ENCODE data around the gene ARPP19.
"Not testable (repeated sequence)": the region's sequence is repeated elsewhere in the genome, so short reads cannot be mapped to it uniquely, and the experiment has no call there.

Gene ARPP19

DNA sequence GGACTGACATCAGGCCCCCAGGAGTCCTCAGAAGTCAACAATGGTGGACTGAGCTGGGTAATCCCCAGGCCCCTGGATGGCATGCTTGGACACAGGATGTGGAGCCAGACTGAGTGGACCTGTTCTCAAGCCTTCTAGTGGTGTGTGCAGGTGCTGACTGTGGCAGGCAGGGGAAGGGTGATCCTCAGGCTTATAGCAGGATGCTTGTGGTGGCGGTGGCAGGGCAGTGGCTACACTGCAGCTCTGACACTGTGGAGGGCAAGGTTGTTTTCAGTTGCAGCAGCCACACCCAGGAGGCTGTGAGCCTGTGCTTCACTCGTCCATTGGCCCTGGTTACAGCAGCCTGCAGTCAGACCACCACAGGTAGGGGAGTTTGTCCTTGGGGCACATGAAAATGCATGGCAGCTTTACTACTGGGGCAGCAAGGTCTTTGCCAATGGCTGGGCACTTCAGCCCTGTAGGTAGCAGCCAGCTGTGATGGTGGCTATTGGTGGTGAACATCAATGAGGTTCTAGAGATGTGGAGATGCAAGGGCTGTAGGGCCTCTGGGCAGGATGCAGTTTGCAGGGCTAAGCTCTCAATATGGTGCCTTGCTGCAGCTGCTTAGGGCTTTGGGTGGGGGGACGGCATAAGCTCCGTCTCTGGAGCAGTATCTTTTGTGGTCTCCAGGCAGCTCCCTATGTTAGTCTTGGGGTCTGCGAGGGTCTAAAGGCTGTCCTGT is 22.6 kb downstream of the ARPP19 start:
- no peak for DNase-seq

DNA sequence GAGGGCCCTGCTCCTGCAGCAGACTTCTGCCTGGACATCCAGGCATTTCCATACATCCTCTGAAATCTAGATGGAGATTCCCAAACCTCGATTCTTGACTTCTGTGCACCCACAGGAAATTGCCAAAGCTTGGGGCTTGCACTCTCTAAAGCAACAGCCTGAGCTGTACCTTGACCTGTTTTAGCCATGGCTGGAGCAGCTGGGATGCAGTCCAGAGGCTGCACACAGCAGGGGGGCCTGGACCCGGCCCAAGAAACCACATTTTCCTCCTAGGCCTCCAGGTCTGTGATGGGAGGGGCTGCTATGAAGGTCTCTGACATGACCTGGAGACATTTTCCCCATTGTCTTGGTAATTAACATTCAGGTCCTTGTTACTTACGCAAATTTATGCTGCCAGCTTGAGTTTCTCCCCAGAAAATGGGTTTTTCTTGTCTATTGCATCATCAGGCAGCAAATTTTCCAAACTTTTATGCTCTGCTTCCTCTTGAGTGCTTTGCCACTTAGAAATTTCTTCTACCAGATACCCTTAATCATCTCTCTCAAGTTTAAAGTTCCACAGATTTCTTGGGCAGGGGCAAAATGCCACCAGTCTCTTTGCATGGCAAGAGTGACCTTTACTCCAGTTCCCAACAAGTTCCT is 28.3 kb downstream of the ARPP19 start:
- no peak for DNase-seq

DNA sequence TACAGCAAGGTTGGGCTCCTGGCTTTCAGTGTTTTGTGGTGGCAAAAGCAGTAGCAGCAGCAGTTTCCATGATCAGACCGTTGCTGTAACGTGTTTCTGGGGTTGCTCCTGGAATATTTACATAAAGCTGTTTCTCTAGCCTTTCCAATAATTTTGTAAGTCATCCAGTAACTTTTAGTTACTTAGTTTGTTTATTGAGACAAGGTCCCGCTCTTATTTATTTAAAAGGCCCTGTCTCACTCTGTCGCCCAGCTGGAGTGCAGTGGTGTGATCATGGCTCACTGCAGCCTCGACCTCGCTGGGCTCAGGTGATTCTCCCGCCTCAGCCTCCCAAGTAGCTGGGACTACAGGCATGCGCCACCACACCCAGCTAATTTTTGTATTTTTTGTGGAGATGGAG is 31.4 kb downstream of the ARPP19 start:
- no peak for DNase-seq

DNA sequence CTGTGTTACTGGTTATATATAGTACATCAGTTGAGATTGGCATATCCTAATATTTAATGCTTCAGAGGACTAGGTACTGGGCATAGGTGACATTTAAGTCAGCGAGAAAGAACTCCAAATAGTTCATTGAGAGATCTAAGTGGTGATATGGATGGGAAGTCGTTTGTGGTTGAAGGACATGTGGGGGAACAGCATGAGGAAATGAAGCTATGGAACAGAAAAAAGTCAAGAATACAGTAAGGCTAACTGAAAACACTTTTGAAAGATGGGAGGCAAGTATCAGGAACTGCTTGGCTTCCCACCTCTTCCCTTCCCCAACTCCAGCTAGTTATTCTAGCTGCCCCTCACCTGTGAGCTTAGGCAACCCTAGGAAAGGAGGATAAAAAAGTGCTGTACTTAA is 36.4 kb downstream of the ARPP19 start:
- DNase-seq: no peak

DNA sequence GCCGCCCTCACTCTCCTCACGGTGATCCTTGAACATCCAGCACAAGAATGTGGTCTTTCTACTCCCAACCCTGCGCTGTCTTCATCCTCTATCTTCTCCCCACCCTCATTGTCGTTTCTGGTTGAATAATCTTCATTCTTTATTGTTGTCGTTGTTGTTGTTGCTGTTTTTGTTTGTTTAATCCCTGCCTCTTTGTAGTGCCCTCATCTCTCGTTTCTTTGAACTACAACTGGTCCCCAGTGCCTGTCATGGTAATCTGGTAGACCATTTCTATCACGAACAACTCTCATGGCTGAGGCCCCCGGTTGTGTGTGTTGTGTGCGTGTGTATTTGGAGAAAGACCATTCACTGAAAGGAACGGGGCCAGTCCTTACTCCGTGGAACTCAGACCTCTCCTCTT is 38.9 kb downstream of the ARPP19 start:
- DNase-seq: no peak

DNA sequence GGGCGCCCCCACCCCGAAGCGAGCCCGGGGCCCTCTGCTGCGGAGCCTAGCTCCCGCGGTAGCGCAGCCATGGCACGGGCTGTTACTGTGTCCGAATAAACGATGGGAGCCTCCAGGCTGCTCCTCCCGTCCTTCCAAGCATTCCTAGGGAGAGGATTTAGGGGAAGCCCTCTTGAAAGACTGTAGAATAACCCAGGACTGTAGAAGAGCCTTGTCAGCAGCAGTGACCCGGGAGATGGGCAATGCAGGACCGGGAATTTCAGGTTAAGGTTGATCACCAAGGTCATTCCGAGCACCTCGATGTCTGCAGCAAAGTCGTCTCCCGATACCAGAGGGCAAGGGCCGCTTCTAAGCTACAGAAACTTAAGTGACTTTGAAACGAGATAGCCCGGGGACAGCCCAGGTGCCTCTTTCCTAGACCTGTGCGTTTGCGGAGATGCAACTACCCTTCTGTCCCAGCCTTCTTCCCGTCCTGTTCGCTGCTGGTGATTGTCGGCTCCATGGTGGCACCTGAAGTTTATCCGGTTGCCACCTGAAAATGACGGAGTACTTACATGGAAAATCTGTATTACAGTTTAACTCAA is 39.4 kb downstream of the ARPP19 start:
- DNase-seq: no peak

DNA sequence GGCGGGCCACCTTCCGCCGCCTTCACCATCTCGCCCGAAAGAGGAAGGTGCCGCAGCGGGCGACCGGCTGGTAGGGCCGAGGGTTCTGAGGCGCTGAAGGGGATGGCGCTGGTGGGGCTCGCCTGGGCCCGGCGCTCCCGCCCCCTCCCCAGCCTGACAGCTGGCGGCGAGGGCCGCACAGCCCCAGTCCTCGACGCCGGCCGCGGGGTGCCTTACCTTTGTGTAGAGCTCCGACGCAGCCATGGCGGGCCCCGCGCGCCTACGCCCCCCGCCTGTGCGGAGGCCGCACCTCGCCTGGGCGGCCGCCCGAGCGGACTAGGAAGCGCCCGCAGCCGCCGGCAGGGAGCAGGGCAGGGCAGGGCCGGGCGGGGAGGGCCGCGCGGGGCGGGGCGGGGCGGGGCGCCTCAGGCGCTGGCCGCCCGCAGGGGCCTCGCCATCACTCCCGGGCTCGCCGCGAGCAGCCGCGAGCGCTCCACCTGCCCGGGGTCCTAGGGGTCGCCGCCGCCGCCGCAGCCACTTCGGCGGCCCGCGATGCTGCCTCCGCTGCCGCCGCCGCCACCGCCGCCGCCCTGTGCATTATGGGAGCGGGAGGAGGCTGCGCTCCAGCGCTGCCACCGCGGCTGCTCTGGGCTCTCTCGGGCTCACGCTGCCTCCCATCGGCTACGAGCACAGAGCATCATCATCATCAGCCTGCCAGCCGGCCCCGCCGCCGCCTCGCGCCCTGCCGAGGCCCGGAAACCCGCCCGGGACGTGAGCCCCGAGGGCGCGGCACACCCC is 40.1 kb downstream of the ARPP19 start, which contains the start of gene MYO5A:
TSS of gene MYO5A (minus strand) at position 317 of the 777 bp plus-strand sequence. CDS start at position 243, 74 bp downstream.
- peak; percentile 79 for DNase-seq

DNA sequence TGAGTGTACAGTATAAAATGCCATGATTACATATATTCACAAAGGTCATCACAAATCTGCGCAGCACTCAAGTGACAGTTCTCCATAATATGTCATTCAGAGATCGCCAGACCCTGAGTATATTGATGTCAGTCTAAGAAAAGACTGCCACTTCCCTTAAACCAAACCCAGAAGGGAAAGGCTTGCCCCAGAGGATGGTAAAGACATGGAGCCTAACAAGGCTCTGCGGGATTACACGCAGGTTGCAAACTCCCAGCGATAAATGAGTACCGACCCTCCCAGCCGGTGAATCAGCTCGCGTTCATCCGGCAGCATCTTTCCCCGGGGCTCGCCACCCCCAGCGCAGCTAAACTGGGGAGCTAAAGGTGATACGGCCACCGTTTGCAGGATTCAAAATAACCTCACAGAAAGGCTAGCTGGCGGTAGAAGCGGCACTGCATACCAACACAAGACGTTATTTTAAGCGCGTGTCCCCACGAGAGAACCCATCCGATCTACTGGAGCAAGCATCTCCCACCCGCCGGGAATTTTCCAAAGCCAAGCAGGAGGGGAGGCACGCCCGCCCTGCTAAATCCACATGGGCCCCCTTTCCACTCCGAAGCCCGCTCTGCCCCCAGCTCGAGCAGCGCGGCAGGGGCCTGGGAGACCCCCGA is 40.8 kb downstream of the ARPP19 start:
- no peak for DNase-seq

DNA sequence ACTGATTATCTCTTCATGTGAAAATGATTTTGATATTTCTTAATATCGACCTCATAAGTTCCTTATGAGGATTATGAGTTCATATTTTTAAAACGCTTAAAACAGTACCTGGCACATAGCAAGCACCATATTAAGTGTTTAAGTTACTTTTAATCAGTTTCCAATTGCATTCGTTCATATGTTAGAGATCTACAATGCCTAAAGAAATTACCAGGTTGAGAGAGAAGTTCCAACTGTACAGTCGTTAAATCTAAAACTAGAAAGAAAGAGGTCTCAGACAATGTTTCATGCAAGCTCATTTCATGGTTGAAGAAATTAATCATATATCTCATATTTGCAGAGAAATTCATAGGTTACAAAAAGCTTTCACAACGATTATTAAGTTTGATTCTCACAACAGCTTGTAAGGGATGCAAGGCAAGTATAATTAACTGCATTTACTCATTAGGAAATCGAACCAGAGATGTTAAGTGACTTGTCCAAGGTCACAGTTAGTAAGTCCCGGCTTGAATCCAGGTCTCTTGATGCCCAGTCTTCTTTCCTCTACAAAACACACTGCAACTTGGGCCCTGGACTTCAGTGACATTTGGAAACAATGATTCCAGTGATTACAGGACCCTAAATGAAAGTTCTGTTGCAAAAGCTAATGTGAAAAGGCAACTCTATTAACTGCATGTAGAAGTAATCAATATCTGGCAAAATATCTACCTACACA is 41.5 kb downstream of the ARPP19 start:
- DNase-seq: no peak

DNA sequence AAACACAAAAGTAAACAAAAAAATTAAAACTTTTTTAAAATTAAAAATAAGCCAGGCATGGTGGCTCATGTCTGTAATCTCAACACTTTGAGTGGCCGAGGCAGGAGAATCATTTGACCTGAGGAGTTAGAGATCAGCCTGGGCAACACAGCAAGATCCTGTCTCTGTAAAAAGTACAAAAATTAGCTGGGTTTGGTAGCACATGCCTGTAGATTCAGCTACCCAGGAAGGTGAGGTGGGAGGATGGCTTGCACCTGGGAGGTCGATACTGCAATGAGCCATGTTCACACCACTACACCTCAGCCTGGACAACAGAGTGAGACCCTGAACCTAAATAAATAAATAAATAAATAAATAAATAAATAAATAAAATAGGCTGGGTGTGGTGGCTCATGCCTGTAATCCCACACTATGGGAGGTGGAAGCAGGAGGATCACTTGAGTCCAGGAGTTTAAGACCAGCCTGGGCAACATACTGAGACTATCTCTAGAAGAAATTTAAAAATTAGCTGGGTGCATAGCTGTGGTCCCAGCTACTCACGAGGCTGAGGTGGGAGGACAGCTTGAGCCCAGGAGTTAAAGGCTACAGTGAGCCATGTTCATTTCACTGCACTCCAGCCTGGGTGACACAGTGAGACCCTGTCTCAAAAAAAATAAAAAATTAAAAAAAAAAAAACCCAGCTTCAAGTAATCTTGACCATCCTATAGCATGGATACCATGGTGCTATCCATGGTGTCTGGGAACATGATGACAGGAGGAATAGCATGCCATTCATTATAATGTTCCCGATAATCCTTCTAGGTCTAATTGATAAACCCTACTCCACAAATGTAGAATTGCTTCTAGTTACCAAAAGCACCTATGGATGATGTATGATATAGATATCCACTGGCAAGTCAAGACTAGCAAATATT is 44.4 kb downstream of the ARPP19 start:
- DNase-seq: no peak

DNA sequence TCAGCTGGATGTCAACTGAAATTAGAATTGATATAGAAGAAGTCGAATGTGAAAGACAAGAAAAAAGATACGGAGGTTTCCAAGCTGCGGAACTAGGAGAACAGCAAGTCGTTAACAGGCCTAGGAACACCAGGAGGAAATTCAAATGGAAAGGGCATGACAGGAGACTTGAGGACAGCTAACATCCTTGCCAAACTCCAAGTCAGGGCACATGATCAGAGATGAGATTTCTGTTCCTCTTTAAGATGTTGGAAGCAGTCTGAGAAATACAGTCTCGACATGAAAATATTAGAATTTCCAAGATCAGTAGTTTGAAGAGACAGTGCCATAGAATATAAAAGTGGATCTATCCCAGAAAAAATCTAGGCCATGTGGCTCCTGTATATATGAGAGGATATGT is 45.2 kb downstream of the ARPP19 start:
- no peak for DNase-seq

DNA sequence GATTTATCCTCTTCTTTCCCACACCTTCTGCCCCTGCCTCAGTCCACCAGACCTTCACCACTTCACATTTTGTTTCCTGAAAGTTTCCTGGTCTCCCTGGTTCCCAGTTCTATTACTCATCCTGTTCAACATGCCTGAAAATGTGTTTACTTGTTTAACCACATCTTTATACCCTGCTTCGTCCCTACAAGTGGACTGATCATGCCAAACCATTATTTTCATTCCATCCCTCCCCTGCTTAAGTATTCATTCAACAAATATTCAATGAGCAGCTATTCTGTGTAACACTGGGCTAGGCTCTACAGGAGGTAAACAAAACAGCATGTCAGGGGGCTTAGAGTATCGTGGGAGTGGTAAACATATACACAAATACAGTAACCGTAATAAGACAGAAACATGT is 45.6 kb downstream of the ARPP19 start:
- DNase-seq: no peak

DNA sequence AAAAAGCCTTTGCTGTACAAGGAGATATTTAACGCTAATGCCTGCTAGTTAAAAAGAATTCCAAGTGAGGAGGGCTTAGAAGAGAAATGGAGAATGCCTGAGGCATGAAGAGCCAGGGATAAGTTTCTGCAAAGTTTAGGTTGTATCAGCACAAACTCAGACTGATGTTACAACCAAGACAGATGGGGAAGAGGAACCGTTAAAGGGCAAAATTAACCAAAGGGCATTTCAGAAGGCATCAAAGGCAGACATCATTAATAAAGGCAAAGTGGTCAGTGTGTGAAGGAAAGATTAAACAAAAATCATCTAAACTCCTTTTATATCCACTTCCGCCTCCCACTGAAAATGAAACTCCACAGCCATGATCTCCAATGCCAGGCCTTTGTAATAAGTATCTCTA is 47.1 kb downstream of the ARPP19 start:
- no peak for DNase-seq

DNA sequence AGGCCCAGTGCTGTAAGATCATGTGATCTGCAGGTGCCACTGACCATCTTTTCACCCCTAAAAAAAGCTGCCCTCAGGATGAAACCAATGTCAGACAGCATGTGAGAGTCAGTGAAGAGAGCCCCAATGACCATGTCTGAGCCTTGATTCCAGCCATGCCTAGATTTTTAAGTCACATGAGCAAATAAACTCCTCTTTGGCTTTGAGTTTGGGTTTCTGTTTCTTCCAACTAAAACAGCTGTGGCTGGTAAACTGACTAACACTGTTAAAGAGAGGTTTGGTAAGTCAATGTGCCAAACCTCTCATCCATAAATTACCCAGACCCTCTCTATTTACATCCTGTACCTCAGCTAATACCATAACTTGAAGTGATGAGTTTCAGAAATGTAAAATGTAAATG is 48.4 kb downstream of the ARPP19 start:
- no peak for DNase-seq

DNA sequence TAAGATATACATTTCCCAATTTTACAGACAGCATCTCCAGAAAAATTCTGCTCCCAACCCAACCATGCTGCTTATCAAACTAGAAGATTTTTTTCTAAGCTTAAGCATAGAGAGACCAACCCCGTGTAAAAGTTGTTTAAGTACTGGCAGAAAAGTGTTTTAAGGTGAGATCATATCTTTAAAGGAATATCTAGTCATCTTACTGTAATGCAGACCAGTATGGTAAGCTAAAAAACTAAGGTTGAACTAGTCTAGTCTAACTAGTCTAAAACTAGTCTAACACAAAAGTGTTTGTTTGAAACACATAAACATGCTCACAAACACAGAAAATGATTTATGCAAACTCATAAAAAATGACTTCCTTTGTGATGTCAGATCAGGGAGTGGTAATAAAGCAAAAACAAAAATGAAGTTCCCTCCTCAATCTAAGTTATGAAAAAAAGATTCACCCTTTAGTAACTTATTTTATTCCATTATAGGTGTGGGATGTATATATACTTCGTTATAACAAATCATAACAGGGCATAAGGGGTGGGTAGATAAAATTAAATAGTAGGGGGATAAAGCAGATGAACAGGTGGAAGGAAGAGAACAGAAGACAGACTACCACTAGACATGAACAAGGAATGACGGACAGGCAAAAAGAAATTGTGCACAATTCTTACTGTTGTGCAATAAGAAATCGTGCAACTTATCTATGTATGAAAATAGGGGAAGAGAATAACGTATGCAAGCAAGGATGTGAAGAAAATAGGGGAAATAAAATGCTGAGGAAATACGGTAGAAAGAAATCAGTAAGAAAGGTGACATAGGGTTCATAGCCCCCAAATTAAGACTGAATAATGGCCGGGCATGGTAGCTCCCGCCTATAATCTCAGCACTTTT is 50.1 kb downstream of the ARPP19 start:
- no peak for DNase-seq

DNA sequence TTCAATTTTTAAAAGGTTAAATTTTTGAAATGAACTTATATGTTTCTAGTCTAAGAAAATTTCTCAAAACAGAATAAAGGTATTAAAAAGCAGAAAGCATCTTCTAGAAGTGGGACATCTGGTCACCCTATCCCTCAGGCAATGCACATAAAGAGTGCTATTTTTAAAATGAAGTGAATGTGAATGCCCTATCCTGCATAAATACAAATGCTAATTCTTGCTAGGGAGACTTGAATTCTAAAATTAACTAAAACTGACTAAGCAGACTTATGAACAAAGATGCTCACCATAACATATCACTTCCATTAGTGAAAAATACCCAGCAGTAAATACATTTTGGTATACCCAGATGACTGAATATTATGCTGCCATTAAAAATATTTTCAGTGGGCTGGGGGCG is 51.8 kb downstream of the ARPP19 start:
- no peak for DNase-seq

DNA sequence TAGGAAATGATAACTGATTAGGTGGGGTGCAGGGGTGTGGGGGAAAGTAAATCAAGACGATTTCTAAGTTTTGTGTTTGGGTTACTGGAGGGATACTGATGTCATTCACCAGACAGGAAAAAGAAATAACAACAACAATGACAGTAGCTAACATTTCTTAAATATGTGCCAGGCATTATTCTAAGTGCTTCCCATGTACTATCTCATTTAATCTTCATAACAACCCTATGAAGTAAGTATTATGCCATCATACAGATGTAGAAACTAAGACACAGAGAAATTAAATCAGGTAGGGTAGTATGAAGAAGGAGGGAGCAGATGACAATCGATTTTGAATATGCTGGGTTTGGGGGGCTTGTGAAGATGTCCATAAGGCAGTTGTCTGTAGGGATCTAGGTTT is 53.5 kb downstream of the ARPP19 start:
- no peak for DNase-seq

DNA sequence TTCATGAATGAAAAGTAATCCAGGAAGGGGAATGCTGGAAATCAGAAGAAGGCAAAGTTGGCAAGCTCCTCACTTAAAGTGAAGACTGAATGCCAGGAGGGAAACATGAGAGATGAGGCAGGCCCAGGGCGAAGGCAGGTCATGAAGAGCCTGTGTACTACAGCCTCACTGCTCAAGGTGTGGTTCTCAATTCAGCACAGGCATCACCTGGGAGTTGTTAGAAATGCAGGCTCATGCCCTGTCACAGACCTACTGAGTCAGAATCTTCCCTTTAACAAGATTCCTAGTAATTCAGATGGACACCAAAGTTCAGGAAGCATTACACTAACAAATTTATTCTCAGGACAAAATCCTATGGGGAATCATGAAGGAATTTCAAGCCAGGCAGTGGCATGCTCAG is 54.3 kb downstream of the ARPP19 start:
- DNase-seq: no peak

DNA sequence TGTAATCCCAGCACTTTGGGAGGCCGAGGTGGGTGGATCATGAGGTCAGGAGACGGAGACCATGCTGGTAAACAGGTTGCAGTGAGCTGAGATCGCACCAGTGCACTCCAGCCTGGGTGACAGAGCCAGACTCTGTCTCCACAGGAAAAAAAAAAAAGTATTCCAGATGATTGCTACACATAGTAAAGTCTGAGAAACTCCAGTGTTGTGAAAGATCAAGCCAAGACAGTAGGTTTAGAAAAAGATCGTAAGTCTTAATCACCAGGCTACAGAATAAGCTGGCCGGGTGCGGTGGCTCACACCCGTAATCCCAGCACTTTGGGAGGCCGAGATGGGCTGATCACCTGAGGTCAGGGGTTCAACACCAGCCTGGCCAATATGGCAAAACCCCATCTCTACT is 56.0 kb downstream of the ARPP19 start:
- not testable (repeated sequence) for DNase-seq

DNA sequence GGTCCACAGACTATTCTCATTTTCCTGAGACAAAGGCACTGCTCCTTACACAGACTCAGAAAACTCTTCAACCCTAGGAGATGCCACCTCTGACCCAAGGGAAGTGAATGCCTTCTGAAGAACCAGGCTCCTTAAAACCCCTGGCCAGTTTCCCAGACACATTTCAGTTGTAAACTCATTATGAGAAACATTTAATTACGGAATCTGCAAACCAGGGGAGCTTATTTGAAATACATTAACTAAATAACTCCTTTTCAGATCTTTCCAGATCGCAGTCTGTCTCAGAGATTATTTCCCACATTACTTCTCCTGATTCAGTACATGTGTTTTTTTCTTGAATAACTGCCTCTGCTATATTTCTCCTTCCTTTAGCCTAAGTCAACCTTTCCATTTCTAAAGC is 57.7 kb downstream of the ARPP19 start:
- DNase-seq: no peak
